GM06990 (cell line): ENCODE data around the gene POLR3A.

Source experiments
- DNase-seq: peaks from one replicate; pipeline ENCODE4 v3.0.0-alpha.2; 2011; ENCODE audit not compliant: insufficient read length; ENCODE audit errors: extremely low read depth
- H3K27me3 ChIP-seq: replicated peaks from 2 replicates; pipeline ENCODE4 v1.6.0; 2011; ENCODE audit warnings: low read length; ENCODE audit not compliant: control insufficient read depth, insufficient read depth
- H3K36me3 ChIP-seq: 2 replicates; pipeline ENCODE4 v1.5.1; 2011; ENCODE audit warnings: low read length; ENCODE audit not compliant: control insufficient read depth, insufficient read depth
- H3K4me3 ChIP-seq: replicated peaks from 2 replicates; pipeline ENCODE4 v1.5.1; 2011; ENCODE audit warnings: low read depth, mild to moderate bottlenecking, control low read depth, low read length
- CTCF ChIP-seq: IDR thresholded peaks from 2 replicates; pipeline ENCODE4 v1.5.1; 2011; ENCODE audit warnings: low read length, control low read depth, mild to moderate bottlenecking, inconsistent platforms; ENCODE audit not compliant: insufficient read depth, poor library complexity, severe bottlenecking

The POLR3A gene

GRCh38 chr10:77979221-77979620 is 50.1 kb downstream of the POLR3A start:
- TF ChIP-seq CTCF, result no peak
- no peak for DNase-seq
- peaks cover 38% of the 10 kb centered on the region for H3K36me3 ChIP-seq
- H3K27me3 ChIP-seq, result no peaks in the 10 kb centered on the region
- no peak overlapping the region for H3K4me3 ChIP-seq

GRCh38 chr10:77978360-77978759 is 51.0 kb downstream of the POLR3A start:
- Histone ChIP-seq H3K4me3 (no peak overlapping the region), H3K36me3 (peaks cover 35% of the 10 kb centered on the region), H3K27me3 (no peaks in the 10 kb centered on the region)
- no peak for TF ChIP-seq CTCF
- DNase-seq, result no peak

GRCh38 chr10:77977934-77978333 is 51.4 kb downstream of the POLR3A start:
- no peak for DNase-seq
- H3K27me3 ChIP-seq, result no peaks in the 10 kb centered on the region
- no peak overlapping the region for H3K4me3 ChIP-seq
- no peak for TF ChIP-seq CTCF
- peaks cover 33% of the 10 kb centered on the region for H3K36me3 ChIP-seq

- TF ChIP-seq CTCF, result no peak
- no peak overlapping the region for H3K4me3 ChIP-seq
- H3K36me3 ChIP-seq, result peaks cover 29% of the 10 kb centered on the region
- H3K27me3 ChIP-seq, result no peaks in the 10 kb centered on the region
- DNase-seq, result no peak
Observed at GRCh38 chr10:77977016-77977415, 52.3 kb downstream of the POLR3A start.

- Histone ChIP-seq H3K4me3 (no peak overlapping the region), H3K27me3 (no peaks in the 10 kb centered on the region), H3K36me3 (peaks cover 22% of the 10 kb centered on the region)
- TF ChIP-seq CTCF, result no peak
- no peak for DNase-seq
Observed at GRCh38 chr10:77975086-77975666, 54.1 kb downstream of the POLR3A start.
